MV-4-11 (cell line): ENCODE data around the gene CCDC27.

Experiments used
- DNase-seq: peaks from one replicate; lab custom pipeline; 2025; lab: John Stamatoyannopoulos, UW

The CCDC27 gene

GRCh38 chr1:3718764-3719163 is 33.5 kb upstream of the CCDC27 start:
- DNase-seq, result no peak

GRCh38 chr1:3721955-3722465 is 30.2 kb upstream of the CCDC27 start:
- DNase-seq, result no peak

- no peak for DNase-seq
These were observed 29.4 kb upstream of the CCDC27 start for GRCh38 chr1:3722846-3723245.

- DNase-seq, result peak; percentile 64
These were observed 27.7 kb upstream of the CCDC27 start for GRCh38 chr1:3724416-3725030.

- no peak for DNase-seq
These were observed 26.9 kb upstream of the CCDC27 start for GRCh38 chr1:3725366-3725765.

GRCh38 chr1:3727042-3727824 is 25.0 kb upstream of the CCDC27 start:
- DNase-seq, result no peak

GRCh38 chr1:3727825-3728776 is 24.1 kb upstream of the CCDC27 start:
- no peak for DNase-seq

GRCh38 chr1:3729594-3730542 is 22.4 kb upstream of the CCDC27 start:
- DNase-seq, result no peak

GRCh38 chr1:3730543-3731247 is 21.6 kb upstream of the CCDC27 start:
- no peak for DNase-seq

GRCh38 chr1:3731583-3732433 is 20.4 kb upstream of the CCDC27 start:
- DNase-seq, result no peak

- no peak for DNase-seq
These were observed 19.7 kb upstream of the CCDC27 start for GRCh38 chr1:3732434-3733093.

- DNase-seq, result no peak
These were observed 19.0 kb upstream of the CCDC27 start for GRCh38 chr1:3733094-3733882.

- DNase-seq, result no peak
These were observed 18.2 kb upstream of the CCDC27 start for GRCh38 chr1:3733883-3734589.

GRCh38 chr1:3734602-3735001 is 17.6 kb upstream of the CCDC27 start:
- no peak for DNase-seq

- no peak for DNase-seq
These were observed 17.1 kb upstream of the CCDC27 start for GRCh38 chr1:3735027-3735681.

- DNase-seq, result no peak
These were observed 16.6 kb upstream of the CCDC27 start for GRCh38 chr1:3735688-3736087.

GRCh38 chr1:3736131-3736561 is 16.1 kb upstream of the CCDC27 start:
- no peak for DNase-seq
